Neural cell (in vitro differentiated cells): ENCODE results near the gene CREB3L2.

ENCODE experiments used
- EP300 ChIP-seq: fragments of 450-650 bp; conservative IDR thresholded peaks from 2 replicates; pipeline ENCODE4 v1.6.1; 2014; ENCODE audit warnings: antibody characterized with exemption, mild to moderate bottlenecking, moderate library complexity; ENCODE audit not compliant: poor library complexity, severe bottlenecking
- EZH2 ChIP-seq: fragments of 200-600, 300-800 bp; shearing (Covaris generic), sonication (generic); IDR thresholded peaks from 2 replicates; pipeline ENCODE4 v1.6.1; 2014; ENCODE audit warnings: antibody characterized with exemption, low read length, borderline replicate concordance, mild to moderate bottlenecking; ENCODE audit not compliant: insufficient read depth, poor library complexity, severe bottlenecking
- MXI1 ChIP-seq: fragments of 450-650 bp; conservative IDR thresholded peaks from 2 replicates; pipeline ENCODE4 v1.6.1; 2014; ENCODE audit warnings: antibody characterized with exemption, mild to moderate bottlenecking; ENCODE audit not compliant: poor library complexity, severe bottlenecking
- POLR2AphosphoS5 ChIP-seq: IDR thresholded peaks from 2 replicates; pipeline ENCODE4 v1.6.1; 2012
- SMC3 ChIP-seq: fragments of 450-650 bp; conservative IDR thresholded peaks from 2 replicates; pipeline ENCODE4 v1.6.1; 2014; ENCODE audit warnings: antibody characterized with exemption, mild to moderate bottlenecking, moderate library complexity; ENCODE audit not compliant: poor library complexity
- TAF1 ChIP-seq: IDR thresholded peaks from 2 replicates; pipeline ENCODE4 v1.6.1; 2012; ENCODE audit warnings: low read depth
- TF ChIP-seq, protein P1 (sequence below): fragments of 450-650 bp; IDR thresholded peaks from 2 replicates; pipeline ENCODE4 v1.5.1; 2014; ENCODE audit warnings: antibody characterized with exemption, mild to moderate bottlenecking, moderate library complexity; ENCODE audit not compliant: poor library complexity, severe bottlenecking
- TF ChIP-seq, protein P2 (sequence below): IDR thresholded peaks from 2 replicates; pipeline ENCODE4 v1.6.1; 2012; ENCODE audit warnings: borderline replicate concordance

DNA sequence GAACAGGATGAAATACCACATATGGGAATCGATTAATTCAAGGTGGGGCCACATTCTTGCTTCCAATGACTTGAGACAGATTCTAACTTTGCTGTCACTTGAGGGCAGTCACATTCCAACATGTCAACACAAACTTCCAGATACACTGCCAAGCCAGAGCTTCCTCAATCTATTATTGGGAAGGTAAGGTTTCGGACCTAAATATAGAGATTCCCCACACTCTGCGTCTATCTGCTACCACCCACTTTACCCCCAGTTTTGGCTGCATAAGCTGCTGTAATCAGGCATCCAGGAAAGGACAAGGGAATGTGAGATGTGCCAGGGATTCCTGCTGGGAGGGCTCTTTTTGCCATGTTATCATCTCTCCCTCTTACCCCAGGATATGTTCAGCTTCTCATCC is 134.6 kb downstream of the CREB3L2 start:
- TF ChIP-seq, protein P1, sequence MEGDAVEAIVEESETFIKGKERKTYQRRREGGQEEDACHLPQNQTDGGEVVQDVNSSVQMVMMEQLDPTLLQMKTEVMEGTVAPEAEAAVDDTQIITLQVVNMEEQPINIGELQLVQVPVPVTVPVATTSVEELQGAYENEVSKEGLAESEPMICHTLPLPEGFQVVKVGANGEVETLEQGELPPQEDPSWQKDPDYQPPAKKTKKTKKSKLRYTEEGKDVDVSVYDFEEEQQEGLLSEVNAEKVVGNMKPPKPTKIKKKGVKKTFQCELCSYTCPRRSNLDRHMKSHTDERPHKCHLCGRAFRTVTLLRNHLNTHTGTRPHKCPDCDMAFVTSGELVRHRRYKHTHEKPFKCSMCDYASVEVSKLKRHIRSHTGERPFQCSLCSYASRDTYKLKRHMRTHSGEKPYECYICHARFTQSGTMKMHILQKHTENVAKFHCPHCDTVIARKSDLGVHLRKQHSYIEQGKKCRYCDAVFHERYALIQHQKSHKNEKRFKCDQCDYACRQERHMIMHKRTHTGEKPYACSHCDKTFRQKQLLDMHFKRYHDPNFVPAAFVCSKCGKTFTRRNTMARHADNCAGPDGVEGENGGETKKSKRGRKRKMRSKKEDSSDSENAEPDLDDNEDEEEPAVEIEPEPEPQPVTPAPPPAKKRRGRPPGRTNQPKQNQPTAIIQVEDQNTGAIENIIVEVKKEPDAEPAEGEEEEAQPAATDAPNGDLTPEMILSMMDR, result no peak
- TF ChIP-seq EP300 (no peak), EZH2 (no peak), TAF1 (no peak), POLR2AphosphoS5 (no peak), MXI1 (no peak), SMC3 (no peak)
- TF ChIP-seq, protein P2, sequence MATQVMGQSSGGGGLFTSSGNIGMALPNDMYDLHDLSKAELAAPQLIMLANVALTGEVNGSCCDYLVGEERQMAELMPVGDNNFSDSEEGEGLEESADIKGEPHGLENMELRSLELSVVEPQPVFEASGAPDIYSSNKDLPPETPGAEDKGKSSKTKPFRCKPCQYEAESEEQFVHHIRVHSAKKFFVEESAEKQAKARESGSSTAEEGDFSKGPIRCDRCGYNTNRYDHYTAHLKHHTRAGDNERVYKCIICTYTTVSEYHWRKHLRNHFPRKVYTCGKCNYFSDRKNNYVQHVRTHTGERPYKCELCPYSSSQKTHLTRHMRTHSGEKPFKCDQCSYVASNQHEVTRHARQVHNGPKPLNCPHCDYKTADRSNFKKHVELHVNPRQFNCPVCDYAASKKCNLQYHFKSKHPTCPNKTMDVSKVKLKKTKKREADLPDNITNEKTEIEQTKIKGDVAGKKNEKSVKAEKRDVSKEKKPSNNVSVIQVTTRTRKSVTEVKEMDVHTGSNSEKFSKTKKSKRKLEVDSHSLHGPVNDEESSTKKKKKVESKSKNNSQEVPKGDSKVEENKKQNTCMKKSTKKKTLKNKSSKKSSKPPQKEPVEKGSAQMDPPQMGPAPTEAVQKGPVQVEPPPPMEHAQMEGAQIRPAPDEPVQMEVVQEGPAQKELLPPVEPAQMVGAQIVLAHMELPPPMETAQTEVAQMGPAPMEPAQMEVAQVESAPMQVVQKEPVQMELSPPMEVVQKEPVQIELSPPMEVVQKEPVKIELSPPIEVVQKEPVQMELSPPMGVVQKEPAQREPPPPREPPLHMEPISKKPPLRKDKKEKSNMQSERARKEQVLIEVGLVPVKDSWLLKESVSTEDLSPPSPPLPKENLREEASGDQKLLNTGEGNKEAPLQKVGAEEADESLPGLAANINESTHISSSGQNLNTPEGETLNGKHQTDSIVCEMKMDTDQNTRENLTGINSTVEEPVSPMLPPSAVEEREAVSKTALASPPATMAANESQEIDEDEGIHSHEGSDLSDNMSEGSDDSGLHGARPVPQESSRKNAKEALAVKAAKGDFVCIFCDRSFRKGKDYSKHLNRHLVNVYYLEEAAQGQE, result no peak
